Fibroblast of the aortic adventitia (primary cell): ENCODE data around the gene HDAC5. TPM values are rescaled to one million over a fixed set of nuclear protein-coding genes. Genes with fewer than 3 reads are reported as not detected.
"Not testable (repeated sequence)": the region's sequence is repeated elsewhere in the genome, so short reads cannot be mapped to it uniquely, and the experiment has no call there.

Source experiments
- DNase-seq: peaks from one replicate; pipeline ENCODE4 v3.0.0-alpha.2; 2010; ENCODE audit warnings: low read depth
- H3K4me3 ChIP-seq: 2 replicates; pipeline ENCODE4 v1.5.1; 2011; ENCODE audit warnings: low read depth, mild to moderate bottlenecking, control low read depth, low read length, moderate library complexity
- total RNA-seq: library from RNA; depleted of rRNA; stranded (reverse); fragments of >200 nt; gene quantifications from 2 replicates; pipeline ENCODE4 v1.2.3, GENCODE V29; 2012; ENCODE audit warnings: low replicate concordance
- TF ChIP-seq, protein P1 (sequence below): IDR thresholded peaks from 2 replicates; pipeline ENCODE4 v1.5.1; 2011; ENCODE audit warnings: mild to moderate bottlenecking, low read length, control low read depth, inconsistent platforms; ENCODE audit not compliant: insufficient read depth

HDAC5 gene
- total RNA-seq, 1 donor = 53.1 TPM

DNA sequence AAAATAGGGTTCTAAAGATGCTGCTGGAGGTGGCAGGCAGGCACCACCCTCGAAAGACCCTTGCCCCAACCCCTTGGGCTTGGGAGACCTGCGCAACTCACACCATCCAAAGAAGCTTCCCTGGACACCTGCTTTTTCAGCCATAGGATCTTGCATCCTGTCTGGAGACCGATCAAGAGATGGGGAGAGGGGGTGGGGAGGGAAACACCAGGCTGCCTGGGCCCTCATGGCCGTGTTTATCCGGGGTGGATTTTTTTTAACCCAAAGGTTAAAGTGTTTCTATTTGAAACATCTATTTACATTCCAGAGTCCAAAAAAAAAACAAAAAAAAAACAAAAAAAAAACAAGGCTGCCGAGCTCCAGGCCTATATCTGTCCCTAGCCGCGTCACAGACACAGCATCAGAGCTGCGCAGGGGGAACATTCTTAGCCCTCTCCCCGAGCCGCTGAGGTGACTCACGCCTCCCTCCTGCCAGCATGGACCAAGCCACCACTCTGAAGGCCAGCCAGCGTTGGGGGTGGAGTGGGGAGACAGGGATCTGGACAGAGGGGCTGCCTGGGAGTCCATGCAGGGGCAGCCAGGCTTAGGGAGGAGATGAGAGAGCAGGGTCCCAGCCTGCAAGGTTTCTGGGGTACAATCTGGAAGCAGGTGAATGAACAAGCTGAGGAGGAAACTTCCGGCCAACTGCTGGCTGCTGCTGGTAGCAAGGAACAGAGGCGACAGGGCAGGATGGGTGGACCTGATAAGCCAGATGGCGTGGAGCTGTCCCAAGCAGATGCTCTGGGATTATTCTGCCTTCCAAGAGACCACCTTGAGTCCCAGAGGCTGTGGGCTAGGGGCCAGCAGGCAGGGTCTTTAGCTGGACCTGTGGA lies 14.8 kb downstream of the HDAC5 start:
- TF ChIP-seq, protein P1, sequence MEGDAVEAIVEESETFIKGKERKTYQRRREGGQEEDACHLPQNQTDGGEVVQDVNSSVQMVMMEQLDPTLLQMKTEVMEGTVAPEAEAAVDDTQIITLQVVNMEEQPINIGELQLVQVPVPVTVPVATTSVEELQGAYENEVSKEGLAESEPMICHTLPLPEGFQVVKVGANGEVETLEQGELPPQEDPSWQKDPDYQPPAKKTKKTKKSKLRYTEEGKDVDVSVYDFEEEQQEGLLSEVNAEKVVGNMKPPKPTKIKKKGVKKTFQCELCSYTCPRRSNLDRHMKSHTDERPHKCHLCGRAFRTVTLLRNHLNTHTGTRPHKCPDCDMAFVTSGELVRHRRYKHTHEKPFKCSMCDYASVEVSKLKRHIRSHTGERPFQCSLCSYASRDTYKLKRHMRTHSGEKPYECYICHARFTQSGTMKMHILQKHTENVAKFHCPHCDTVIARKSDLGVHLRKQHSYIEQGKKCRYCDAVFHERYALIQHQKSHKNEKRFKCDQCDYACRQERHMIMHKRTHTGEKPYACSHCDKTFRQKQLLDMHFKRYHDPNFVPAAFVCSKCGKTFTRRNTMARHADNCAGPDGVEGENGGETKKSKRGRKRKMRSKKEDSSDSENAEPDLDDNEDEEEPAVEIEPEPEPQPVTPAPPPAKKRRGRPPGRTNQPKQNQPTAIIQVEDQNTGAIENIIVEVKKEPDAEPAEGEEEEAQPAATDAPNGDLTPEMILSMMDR = no peak
- peak; percentile 96 for DNase-seq
- peak overlapping the region; percentile 39 for H3K4me3 ChIP-seq

GRCh38 chr17:44106801-44107200 lies 16.6 kb downstream of the HDAC5 start:
- TF ChIP-seq, protein P1 = no peak
- no peak overlapping the region for H3K4me3 ChIP-seq
- DNase-seq = no peak

GRCh38 chr17:44105941-44106340 lies 17.5 kb downstream of the HDAC5 start:
- DNase-seq = no peak
- H3K4me3 ChIP-seq = no peak overlapping the region
- TF ChIP-seq, protein P1 = no peak

- H3K4me3 ChIP-seq = no peak overlapping the region
- no peak for DNase-seq
- TF ChIP-seq, protein P1 = no peak
These were observed 18.0 kb downstream of the HDAC5 start for GRCh38 chr17:44105483-44105882.

DNA sequence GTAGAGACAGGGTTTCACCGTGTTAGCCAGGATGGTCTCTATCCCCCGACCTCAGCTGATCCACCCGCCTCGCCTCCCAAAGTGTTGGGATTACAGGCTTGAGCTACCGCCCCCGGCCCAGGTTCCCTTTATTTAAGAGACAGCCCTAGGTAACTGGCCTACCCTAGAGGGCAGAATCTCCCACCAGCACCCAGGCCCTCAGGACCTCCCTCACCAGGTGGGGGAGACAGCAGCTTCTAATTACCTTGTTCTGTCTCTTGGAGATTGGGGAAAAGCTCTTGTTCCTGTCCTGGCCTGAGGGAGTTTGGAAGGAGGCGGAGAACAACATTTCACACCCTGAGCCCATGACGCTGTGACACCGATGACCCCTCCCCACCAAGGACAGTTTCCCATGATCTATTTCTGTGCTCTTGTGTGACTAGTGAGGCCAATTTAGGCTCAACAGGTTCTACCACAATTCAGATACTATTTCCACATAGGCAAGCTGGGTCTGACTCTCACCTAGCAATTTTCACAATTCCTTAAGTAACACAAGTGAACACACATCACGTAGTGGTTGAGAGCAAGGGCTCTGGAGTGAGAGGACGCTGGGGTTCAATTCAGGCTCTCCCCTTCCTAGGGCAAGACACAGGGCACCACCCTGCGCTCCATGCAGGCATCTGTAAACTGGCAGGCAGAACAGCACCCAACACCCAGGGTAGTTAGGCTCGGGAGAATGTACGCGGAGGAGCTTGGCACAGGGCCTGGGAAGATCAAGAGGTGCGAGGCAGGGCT lies 20.4 kb downstream of the HDAC5 start:
- H3K4me3 ChIP-seq = no peak overlapping the region
- TF ChIP-seq, protein P1 = no peak
- DNase-seq = no peak

GRCh38 chr17:44101858-44102257 lies 21.6 kb downstream of the HDAC5 start:
- DNase-seq, H3K4me3 ChIP-seq: not testable (repeated sequence)
